ENCODE data around the gene TAOK3.
A peak's percentile ranks its signal among the peaks of the same experiment; 100 is the strongest.

TAOK3 gene

DNA sequence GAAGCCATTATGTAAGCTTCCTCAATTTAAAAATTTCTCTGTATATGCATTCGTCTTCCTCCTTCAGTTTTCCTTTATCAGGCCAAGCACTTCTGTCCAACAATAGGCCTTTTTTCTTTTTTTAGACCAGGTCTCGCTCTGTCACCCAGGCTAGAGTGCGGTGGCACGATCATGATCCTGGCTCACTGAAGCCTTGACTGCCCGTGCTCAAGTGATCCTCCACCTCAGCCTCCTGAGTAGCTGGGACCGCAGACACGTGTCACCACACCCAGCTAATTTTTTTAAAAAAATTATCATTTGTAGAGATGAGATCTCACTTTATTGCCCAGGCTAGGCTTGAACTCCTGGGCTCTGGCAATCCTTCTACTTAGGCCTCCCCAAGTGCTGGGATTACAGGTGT lies 25.8 kb downstream of the TAOK3 start:
- peak overlapping the region; percentile 36 for H3K4me3 ChIP-seq (ENCODE audit: low read length)

DNA sequence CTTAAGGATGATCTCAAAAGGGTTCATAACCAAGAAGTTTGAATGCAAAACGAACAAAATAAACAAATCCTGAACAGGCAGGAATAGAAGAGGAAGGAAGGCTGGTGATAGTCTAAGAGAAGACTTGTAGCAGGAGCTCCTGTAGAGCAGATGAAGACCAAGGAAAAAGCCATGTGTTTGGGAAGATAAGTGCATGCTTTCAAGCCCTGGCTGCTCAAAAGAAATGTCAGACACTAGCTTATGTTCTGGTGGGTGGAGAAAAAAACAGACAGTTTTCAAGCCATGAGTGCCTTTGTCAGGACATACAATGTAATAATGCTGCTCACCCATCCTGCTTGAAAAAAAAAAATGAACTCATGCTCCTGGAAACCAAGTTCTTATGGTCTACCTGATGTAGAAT lies 27.4 kb downstream of the TAOK3 start:
- Histone ChIP-seq H3K4me2 (ENCODE audit: low read length) (peak overlapping the region; percentile 7), H3K9me2 (replicated peaks; ENCODE audit: control insufficient read depth, low read length) (no peaks in the 10 kb centered on the region), H3K27ac (ENCODE audit: low read depth, low read length) (no peak overlapping the region), H3K36me3 (ENCODE audit: control insufficient read depth, low read length) (peaks cover 3% of the 10 kb centered on the region; the same call in 1 of the 2 replicates), H3K79me2 (ENCODE audit: control insufficient read depth, low read length) (peaks cover 92% of the 10 kb centered on the region), H3K4me3 (ENCODE audit: low read length) (no peak overlapping the region), H3K27me3 (ENCODE audit: control insufficient read depth, low read length) (no peaks in the 10 kb centered on the region), H3F3A (ENCODE audit: control insufficient read depth, insufficient read depth) (peaks cover 12% of the 10 kb centered on the region), H3K9me3 (ENCODE audit: control insufficient read depth, insufficient read depth, low read length) (no peaks in the 10 kb centered on the region), H3K4me1 (ENCODE audit: control insufficient read depth, low read length) (peaks cover 60% of the 10 kb centered on the region), H4K20me1 (ENCODE audit: control insufficient read depth, insufficient read depth, low read depth, low read length) (peaks cover 12% of the 10 kb centered on the region; the same call in 1 of the 2 replicates)
- TF ChIP-seq, protein P1, sequence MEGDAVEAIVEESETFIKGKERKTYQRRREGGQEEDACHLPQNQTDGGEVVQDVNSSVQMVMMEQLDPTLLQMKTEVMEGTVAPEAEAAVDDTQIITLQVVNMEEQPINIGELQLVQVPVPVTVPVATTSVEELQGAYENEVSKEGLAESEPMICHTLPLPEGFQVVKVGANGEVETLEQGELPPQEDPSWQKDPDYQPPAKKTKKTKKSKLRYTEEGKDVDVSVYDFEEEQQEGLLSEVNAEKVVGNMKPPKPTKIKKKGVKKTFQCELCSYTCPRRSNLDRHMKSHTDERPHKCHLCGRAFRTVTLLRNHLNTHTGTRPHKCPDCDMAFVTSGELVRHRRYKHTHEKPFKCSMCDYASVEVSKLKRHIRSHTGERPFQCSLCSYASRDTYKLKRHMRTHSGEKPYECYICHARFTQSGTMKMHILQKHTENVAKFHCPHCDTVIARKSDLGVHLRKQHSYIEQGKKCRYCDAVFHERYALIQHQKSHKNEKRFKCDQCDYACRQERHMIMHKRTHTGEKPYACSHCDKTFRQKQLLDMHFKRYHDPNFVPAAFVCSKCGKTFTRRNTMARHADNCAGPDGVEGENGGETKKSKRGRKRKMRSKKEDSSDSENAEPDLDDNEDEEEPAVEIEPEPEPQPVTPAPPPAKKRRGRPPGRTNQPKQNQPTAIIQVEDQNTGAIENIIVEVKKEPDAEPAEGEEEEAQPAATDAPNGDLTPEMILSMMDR (IDR thresholded peaks at IDR 0.05; ENCODE audit: low read depth, low read length, poor library complexity, severe bottlenecking): no peak
- TF ChIP-seq EZH2phosphoT487 (IDR thresholded peaks at IDR 0.05; ENCODE audit: borderline replicate concordance, low read length): no peak

More for the DNA sequence above, 25.8 kb downstream of the TAOK3 start:
- Histone ChIP-seq H3K9me2 (replicated peaks; ENCODE audit: control insufficient read depth, low read length) (no peaks in the 10 kb centered on the region), H3K9me3 (ENCODE audit: control insufficient read depth, insufficient read depth, low read length) (no peaks in the 10 kb centered on the region), H4K20me1 (ENCODE audit: control insufficient read depth, insufficient read depth, low read depth, low read length) (peaks cover 12% of the 10 kb centered on the region; the same call in 1 of the 2 replicates), H3K79me2 (ENCODE audit: control insufficient read depth, low read length) (peaks cover 88% of the 10 kb centered on the region), H3K36me3 (ENCODE audit: control insufficient read depth, low read length) (peaks cover 3% of the 10 kb centered on the region; the same call in 1 of the 2 replicates), H3F3A (ENCODE audit: control insufficient read depth, insufficient read depth) (peaks cover 12% of the 10 kb centered on the region), H3K27ac (ENCODE audit: low read depth, low read length) (peak overlapping the region; percentile 35), H3K27me3 (ENCODE audit: control insufficient read depth, low read length) (no peaks in the 10 kb centered on the region), H3K4me1 (ENCODE audit: control insufficient read depth, low read length) (peaks cover 60% of the 10 kb centered on the region), H3K4me2 (ENCODE audit: low read length) (peak overlapping the region; percentile 40)
- TF ChIP-seq EZH2phosphoT487 (IDR thresholded peaks at IDR 0.05; ENCODE audit: borderline replicate concordance, low read length): no peak
- TF ChIP-seq, protein P1 (IDR thresholded peaks at IDR 0.05; ENCODE audit: low read depth, low read length, poor library complexity, severe bottlenecking): no peak

- peaks cover 13% of the 10 kb centered on the region for H3F3A ChIP-seq (ENCODE audit: control insufficient read depth, insufficient read depth)
- no peak overlapping the region for H3K4me3 ChIP-seq (ENCODE audit: low read length)
- peaks cover 13% of the 10 kb centered on the region for H4K20me1 ChIP-seq (ENCODE audit: control insufficient read depth, insufficient read depth, low read depth, low read length)
- peak overlapping the region; percentile 7; the same call in 1 of the 2 replicates for H3K4me2 ChIP-seq (ENCODE audit: low read length)
- no peaks in the 10 kb centered on the region for H3K9me2 ChIP-seq (replicated peaks; ENCODE audit: control insufficient read depth, low read length)
- no peaks in the 10 kb centered on the region; the same call in 1 of the 2 replicates for H3K36me3 ChIP-seq (ENCODE audit: control insufficient read depth, low read length)
- no peaks in the 10 kb centered on the region for H3K27me3 ChIP-seq (ENCODE audit: control insufficient read depth, low read length)
- H3K27ac ChIP-seq (ENCODE audit: low read depth, low read length): no peak overlapping the region
- TF ChIP-seq, protein P1 (IDR thresholded peaks at IDR 0.05; ENCODE audit: low read depth, low read length, poor library complexity, severe bottlenecking): no peak
- TF ChIP-seq EZH2phosphoT487 (IDR thresholded peaks at IDR 0.05; ENCODE audit: borderline replicate concordance, low read length): no peak
- peaks cover 92% of the 10 kb centered on the region for H3K79me2 ChIP-seq (ENCODE audit: control insufficient read depth, low read length)
- no peaks in the 10 kb centered on the region for H3K9me3 ChIP-seq (ENCODE audit: control insufficient read depth, insufficient read depth, low read length)
- H3K4me1 ChIP-seq (ENCODE audit: control insufficient read depth, low read length): peaks cover 56% of the 10 kb centered on the region
Measured at GRCh38 chr12:118344829-118345228, 27.9 kb downstream of the TAOK3 start.

Measured in DOHH2 (cell line).